ENCODE data around the gene ATP11B.
"Not testable (repeated sequence)": the region's sequence is repeated elsewhere in the genome, so short reads cannot be mapped to it uniquely, and the experiment has no call there.

Gene ATP11B

DNA sequence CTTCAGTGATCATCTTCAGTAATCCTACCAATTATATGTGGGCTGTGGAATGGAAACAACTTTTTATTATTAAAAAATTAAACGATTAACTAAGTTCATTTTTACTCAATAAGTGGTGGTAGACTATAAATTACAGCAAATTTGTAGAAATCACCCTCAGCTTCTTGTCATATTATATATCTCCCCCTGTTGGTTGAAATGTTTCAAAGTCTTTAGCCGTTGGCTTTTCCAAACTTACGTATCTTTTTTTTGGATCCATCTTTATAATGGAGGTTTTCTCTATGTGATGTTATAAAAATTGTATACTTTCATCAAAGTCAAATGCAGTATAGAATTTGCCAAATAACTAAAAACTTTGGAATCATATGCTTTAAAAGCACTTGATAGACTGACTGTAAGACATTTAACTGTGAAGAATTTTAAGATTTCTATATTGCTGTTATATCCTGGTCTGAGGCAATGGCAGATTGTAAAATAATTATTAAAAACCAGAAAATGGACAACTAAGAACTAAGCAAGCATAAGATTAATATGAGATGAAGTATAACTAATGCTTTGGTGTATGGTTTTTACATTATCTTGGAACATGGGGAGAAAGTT is 44.7 kb downstream of the ATP11B start:
- ATAC-seq (ENCODE audit: low read depth) = no peak
- peaks cover 3% of the 10 kb centered on the region for H3K4me1 Mint-ChIP-seq
- peaks cover 27% of the 10 kb centered on the region for H3K36me3 Mint-ChIP-seq
- no peak overlapping the region for H3K4me3 Mint-ChIP-seq
- no peaks in the 10 kb centered on the region for H3K9me3 Mint-ChIP-seq
- H3K27me3 Mint-ChIP-seq = no peaks in the 10 kb centered on the region
- H3K27ac Mint-ChIP-seq = no peak overlapping the region
- DNase-seq (ENCODE audit: low spot score in 2 of 2) = peak in 1 of 2 donors; percentile 0

GRCh38 chr3:182843478-182843877 is 50.2 kb downstream of the ATP11B start:
- H3K4me3 Mint-ChIP-seq = no peak overlapping the region
- DNase-seq (ENCODE audit: low spot score in 2 of 2) = no peak
- no peaks in the 10 kb centered on the region for H3K27me3 Mint-ChIP-seq
- no peaks in the 10 kb centered on the region for H3K9me3 Mint-ChIP-seq
- no peak overlapping the region for H3K27ac Mint-ChIP-seq
- peaks cover 35% of the 10 kb centered on the region for H3K36me3 Mint-ChIP-seq
- ATAC-seq (ENCODE audit: low read depth) = no peak
- no peaks in the 10 kb centered on the region for H3K4me1 Mint-ChIP-seq

DNA sequence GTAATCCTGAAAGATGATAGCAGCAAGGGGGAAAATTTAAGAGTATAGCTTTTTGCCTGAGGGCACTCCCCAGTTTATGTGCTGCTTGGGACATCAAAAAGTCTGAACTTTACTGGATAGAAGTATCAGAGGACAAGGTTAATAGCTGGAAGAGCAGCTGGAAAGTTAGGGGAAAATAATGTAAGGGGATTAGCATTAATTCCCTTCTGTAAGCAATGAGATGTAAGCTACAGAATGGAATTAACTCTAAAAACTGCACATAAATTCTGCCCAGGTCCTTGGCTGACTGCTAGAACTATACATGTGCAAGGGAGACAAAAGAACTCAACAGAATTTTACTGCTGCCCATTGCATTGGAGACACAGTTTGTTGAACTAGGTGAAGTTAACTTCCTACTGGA is 55.6 kb downstream of the ATP11B start:
- Mint-ChIP-seq H3K36me3 (peaks cover 37% of the 10 kb centered on the region), H3K27me3 (no peaks in the 10 kb centered on the region), H3K4me3 (no peak overlapping the region), H3K9me3 (no peaks in the 10 kb centered on the region), H3K4me1 (no peaks in the 10 kb centered on the region), H3K27ac (no peak overlapping the region)
- ATAC-seq (ENCODE audit: low read depth) = no peak
- DNase-seq (ENCODE audit: low spot score in 2 of 2) = no peak

DNA sequence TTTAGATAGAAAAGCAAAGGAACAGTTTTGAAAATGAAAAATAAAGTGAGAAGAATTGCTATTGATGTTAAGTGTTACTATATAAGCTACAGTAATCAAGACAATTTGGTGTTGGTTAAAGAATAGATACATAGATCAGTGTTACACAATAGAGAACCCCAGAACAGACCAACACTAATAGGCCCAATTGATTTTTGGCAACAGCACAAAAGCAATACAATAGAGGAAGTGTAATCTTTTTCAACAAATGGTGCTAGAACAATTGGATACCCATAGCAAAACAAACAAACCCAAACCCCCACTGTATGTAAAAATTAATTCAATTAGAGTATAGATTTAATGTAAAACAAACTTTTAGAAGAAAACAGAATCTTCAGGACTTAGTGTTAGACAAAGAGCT is 61.8 kb downstream of the ATP11B start:
- Mint-ChIP-seq H3K4me1 (no peaks in the 10 kb centered on the region), H3K27me3 (no peaks in the 10 kb centered on the region), H3K36me3 (peaks cover 28% of the 10 kb centered on the region), H3K4me3 (no peak overlapping the region), H3K27ac (peak overlapping the region; percentile 57), H3K9me3 (no peaks in the 10 kb centered on the region)
- no peak for DNase-seq (ENCODE audit: low spot score in 2 of 2)
- ATAC-seq (ENCODE audit: low read depth) = no peak

DNA sequence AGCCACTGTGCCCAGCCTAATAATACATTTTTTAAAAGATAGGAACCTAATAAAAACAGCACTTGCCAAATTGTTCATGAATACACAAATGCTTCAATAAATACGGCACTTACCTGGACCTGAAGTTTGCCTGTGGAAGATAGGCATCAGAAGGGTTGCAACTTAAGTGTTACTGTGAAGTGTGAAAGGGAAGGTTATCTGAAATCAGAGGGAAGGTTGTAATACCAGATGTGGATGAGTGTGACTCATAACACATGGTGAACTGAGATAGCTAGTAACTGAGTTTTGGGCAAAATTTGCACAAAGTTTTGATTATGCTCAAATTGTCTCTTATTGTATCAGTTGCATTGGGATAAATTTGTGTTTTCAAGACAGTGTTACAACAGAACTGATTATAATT is 68.0 kb downstream of the ATP11B start:
- no peak for ATAC-seq (ENCODE audit: low read depth)

GRCh38 chr3:182862159-182862860 is 69.0 kb downstream of the ATP11B start:
- Mint-ChIP-seq H3K4me1 (no peaks in the 10 kb centered on the region), H3K27me3 (no peaks in the 10 kb centered on the region), H3K9me3 (no peaks in the 10 kb centered on the region), H3K4me3 (no peak overlapping the region), H3K27ac (no peak overlapping the region), H3K36me3 (peaks cover 18% of the 10 kb centered on the region)
- DNase-seq (ENCODE audit: low spot score in 2 of 2) (no peak), ATAC-seq (ENCODE audit: low read depth) (no peak)

More for the DNA sequence above, 68.0 kb downstream of the ATP11B start:
- H3K4me3 Mint-ChIP-seq = no peak overlapping the region
- H3K4me1 Mint-ChIP-seq = no peaks in the 10 kb centered on the region
- H3K9me3 Mint-ChIP-seq = no peaks in the 10 kb centered on the region
- peaks cover 21% of the 10 kb centered on the region for H3K36me3 Mint-ChIP-seq
- no peak overlapping the region for H3K27ac Mint-ChIP-seq
- H3K27me3 Mint-ChIP-seq = no peaks in the 10 kb centered on the region
- DNase-seq (ENCODE audit: low spot score in 2 of 2) = no peak

- Mint-ChIP-seq H3K4me1 (no peaks in the 10 kb centered on the region), H3K27me3 (no peaks in the 10 kb centered on the region), H3K4me3 (no peak overlapping the region), H3K27ac (no peak overlapping the region), H3K9me3 (no peaks in the 10 kb centered on the region), H3K36me3 (peaks cover 27% of the 10 kb centered on the region)
- no peak for DNase-seq (ENCODE audit: low spot score in 2 of 2)
- no peak for ATAC-seq (ENCODE audit: low read depth)
Observed at GRCh38 chr3:182869059-182869458, 75.8 kb downstream of the ATP11B start.

- not testable (repeated sequence) for H3K27me3 Mint-ChIP-seq; ATAC-seq (ENCODE audit: low read depth); DNase-seq (ENCODE audit: low spot score in 2 of 2); H3K9me3 Mint-ChIP-seq; H3K4me1 Mint-ChIP-seq; H3K27ac Mint-ChIP-seq; H3K4me3 Mint-ChIP-seq
- H3K36me3 Mint-ChIP-seq = peaks cover 30% of the 10 kb centered on the region
Observed at GRCh38 chr3:182870917-182871316, 77.6 kb downstream of the ATP11B start.

- no peaks in the 10 kb centered on the region for H3K4me1 Mint-ChIP-seq
- ATAC-seq (ENCODE audit: low read depth) = no peak
- no peak for DNase-seq (ENCODE audit: low spot score in 2 of 2)
- H3K4me3 Mint-ChIP-seq = no peak overlapping the region
- H3K27me3 Mint-ChIP-seq = no peaks in the 10 kb centered on the region
- no peak overlapping the region for H3K27ac Mint-ChIP-seq
- no peaks in the 10 kb centered on the region for H3K9me3 Mint-ChIP-seq
- H3K36me3 Mint-ChIP-seq = peaks cover 12% of the 10 kb centered on the region
Observed at GRCh38 chr3:182879031-182879611, 85.8 kb downstream of the ATP11B start.

GRCh38 chr3:182886497-182886896 is 93.2 kb downstream of the ATP11B start:
- Mint-ChIP-seq H3K4me1 (no peaks in the 10 kb centered on the region), H3K27ac (no peak overlapping the region)

DNA sequence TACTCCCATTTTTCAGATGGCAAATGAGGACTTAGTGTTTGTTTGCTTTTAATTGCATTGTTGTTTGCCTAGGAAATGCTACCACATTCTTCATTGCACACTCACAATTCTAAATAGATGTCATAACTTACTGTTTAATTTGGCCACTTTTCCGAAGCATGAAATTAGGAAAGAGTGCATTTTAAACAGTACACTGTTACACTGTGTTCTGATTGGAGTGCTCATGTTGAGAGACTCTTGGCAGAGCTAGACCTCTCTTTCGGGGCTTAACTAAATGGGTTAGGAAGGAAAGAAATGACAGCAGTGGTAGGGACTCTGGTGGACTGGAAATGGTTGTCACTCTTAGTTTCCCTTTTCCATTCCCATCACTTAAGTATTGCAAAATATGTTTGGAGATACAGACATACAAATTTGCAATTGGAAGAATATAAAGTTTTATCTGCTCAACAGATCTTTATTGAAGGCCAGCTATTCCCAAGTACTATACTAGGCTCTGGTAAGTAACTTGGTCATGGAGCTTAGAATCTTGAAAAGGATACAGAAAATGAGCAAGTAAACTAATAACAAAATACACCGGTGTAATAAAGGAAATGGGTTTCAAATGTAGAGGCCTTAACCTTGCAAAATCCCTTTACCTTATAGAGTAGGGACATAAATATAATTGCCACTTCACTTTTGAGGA is 96.8 kb downstream of the ATP11B start:
- Mint-ChIP-seq H3K4me1 (no peaks in the 10 kb centered on the region), H3K4me3 (no peak overlapping the region), H3K27ac (no peak overlapping the region), H3K9me3 (no peaks in the 10 kb centered on the region), H3K36me3 (peaks cover 25% of the 10 kb centered on the region), H3K27me3 (no peaks in the 10 kb centered on the region)
- no peak for ATAC-seq (ENCODE audit: low read depth)
- DNase-seq (ENCODE audit: low spot score in 2 of 2) = no peak

More at GRCh38 chr3:182886497-182886896, 93.2 kb downstream of the ATP11B start:
- ATAC-seq (ENCODE audit: low read depth) (no peak), DNase-seq (ENCODE audit: low spot score in 2 of 2) (no peak)
- Mint-ChIP-seq H3K36me3 (peaks cover 17% of the 10 kb centered on the region), H3K9me3 (no peaks in the 10 kb centered on the region), H3K4me3 (no peak overlapping the region), H3K27me3 (no peaks in the 10 kb centered on the region)

DNA sequence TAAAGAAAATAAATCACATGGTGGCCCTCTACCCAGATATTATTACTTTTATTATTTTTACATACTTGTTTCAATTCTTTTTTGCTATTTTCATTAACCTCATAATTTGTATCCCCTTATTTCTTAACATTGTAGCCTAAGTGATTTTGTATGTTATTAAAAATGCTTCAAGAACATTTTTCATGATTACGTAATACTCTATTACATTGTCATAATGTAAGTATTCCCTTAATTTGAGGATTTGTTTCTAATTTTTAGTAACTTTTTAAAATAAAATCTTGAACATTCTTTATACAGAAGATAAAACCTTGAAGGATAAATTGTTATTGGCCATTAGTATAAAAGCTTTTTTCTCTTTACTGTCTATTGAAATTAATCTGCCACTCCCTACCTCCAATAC is 98.1 kb downstream of the ATP11B start:
- Mint-ChIP-seq H3K36me3 (peaks cover 24% of the 10 kb centered on the region), H3K9me3 (no peaks in the 10 kb centered on the region), H3K4me1 (no peaks in the 10 kb centered on the region), H3K27me3 (no peaks in the 10 kb centered on the region), H3K27ac (no peak overlapping the region), H3K4me3 (no peak overlapping the region)
- ATAC-seq (ENCODE audit: low read depth) (no peak), DNase-seq (ENCODE audit: low spot score in 2 of 2) (no peak)

DNA sequence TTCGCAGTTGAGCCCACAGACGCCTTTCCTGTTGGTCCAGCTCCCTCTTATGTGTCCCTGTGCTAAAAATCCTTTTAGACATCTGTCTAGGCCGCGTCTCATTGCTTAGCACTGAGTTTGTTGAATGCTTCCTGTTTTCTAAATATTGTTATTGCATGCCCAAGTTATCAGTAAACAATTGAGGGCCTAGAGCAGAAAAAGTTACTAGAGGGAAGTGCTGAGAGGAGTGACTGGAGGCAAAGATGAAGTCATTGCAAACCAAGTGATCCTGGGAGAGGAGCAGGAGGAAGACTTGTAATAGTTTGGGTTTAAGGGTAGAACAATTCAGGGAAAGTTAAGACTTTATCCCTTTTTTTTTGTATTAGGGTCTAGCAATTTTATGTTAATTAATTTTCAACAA is 98.9 kb downstream of the ATP11B start:
- H3K4me1 Mint-ChIP-seq = no peaks in the 10 kb centered on the region
- no peaks in the 10 kb centered on the region for H3K27me3 Mint-ChIP-seq
- H3K4me3 Mint-ChIP-seq = no peak overlapping the region
- no peak overlapping the region for H3K27ac Mint-ChIP-seq
- ATAC-seq (ENCODE audit: low read depth) (no peak), DNase-seq (ENCODE audit: low spot score in 2 of 2) (no peak)
- peaks cover 20% of the 10 kb centered on the region for H3K36me3 Mint-ChIP-seq
- no peaks in the 10 kb centered on the region for H3K9me3 Mint-ChIP-seq

DNA sequence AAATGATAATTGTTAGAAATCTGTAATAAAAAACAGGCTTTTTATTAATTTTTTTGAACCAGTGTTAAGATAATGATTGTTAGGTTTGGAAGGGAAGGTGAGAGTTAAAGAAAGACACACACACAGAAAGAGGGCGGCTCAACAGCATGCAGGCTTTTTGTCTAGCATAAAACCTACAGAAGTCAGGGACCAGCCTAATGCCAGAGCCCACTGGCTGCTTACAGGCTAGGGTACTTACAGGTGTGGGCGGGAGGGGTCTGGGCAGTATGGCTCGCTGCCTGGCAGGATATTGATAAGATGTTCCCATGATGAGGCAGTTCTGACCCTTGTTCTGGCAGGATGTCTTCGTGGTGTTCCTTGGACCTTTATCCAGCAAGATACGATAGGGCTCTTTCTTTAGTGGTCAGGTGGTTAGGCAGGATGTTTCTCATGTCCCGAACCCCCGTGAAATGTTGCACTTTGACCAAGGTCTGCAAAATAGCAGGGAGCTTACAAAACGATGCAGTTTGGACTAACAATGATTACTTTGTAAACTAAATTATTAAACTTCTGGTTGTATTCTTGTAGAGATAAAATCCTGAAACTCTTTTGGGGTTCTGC is 102.3 kb downstream of the ATP11B start:
- no peak for DNase-seq (ENCODE audit: low spot score in 2 of 2)
- Mint-ChIP-seq H3K4me3 (no peak overlapping the region), H3K36me3 (peaks cover 11% of the 10 kb centered on the region), H3K27me3 (no peaks in the 10 kb centered on the region), H3K4me1 (no peaks in the 10 kb centered on the region), H3K27ac (no peak overlapping the region), H3K9me3 (no peaks in the 10 kb centered on the region)
- ATAC-seq (ENCODE audit: low read depth) = no peak
